Upper lobe of left lung (tissue), 6 donors: Measurements from ENCODE around the gene APOBEC3B. TPM values are rescaled to one million over a fixed set of nuclear protein-coding genes. Genes with fewer than 3 reads are reported as not detected.
A peak's percentile ranks its signal among the peaks of the same experiment; 100 is the strongest.
"Not testable (repeated sequence)": the region's sequence is repeated elsewhere in the genome, so short reads cannot be mapped to it uniquely, and the experiment has no call there.

Experiments used
- ATAC-seq, 2 donors: fragments of 200-7000 bp; cut with Tn5 transposase; one replicate each; pipeline ENCODE4 v1.9.1; 2022; ENCODE audit warnings: mild to moderate bottlenecking in 2 of 2, moderate library complexity in 2 of 2; ENCODE audit not compliant: low FRiP score in 2 of 2
- DNase-seq, 2 donors: peaks; one replicate each; pipeline ENCODE4 v3.0.0-alpha.2; 2019 to 2020
- H3K27ac ChIP-seq, 4 donors: fragments of 200-600 bp; sonication (generic); one replicate each; pipeline ENCODE4 v1.5.1; 2016 to 2019
- H3K27me3 ChIP-seq, 4 donors: fragments of 200-600 bp; sonication (generic); one replicate each; pipeline ENCODE4 v1.5.1; 2017 to 2019
- H3K36me3 ChIP-seq, 4 donors: fragments of 200-600 bp; sonication (generic); one replicate each; pipeline ENCODE4 v1.5.1; 2016 to 2019
- H3K4me1 ChIP-seq, 4 donors: fragments of 200-600 bp; sonication (generic); one replicate each; pipeline ENCODE4 v1.5.1; 2018 to 2019
- H3K4me3 ChIP-seq, 4 donors: fragments of 200-600 bp; sonication (generic); one replicate each; pipeline ENCODE4 v1.5.1; 2017 to 2019; ENCODE audit warnings: mild to moderate bottlenecking in 2 of 4, moderate library complexity in 1 of 4
- H3K9me3 ChIP-seq, 4 donors: fragments of 200-600 bp; sonication (generic); one replicate each; pipeline ENCODE4 v1.5.1; 2018 to 2019
- EP300 ChIP-seq, 4 donors: sonication (generic); formaldehyde crosslinking; IDR thresholded peaks; one replicate each; pipeline ENCODE4 v1.5.1; 2017; ENCODE audit warnings: antibody characterized with exemption in 4 of 4, control low read depth in 2 of 4
- POLR2A ChIP-seq, 4 donors: fragments of 450-650 bp; IDR thresholded peaks; one replicate each; pipeline ENCODE4 v1.5.1; 2016 to 2017; ENCODE audit warnings: antibody characterized with exemption in 4 of 4, mild to moderate bottlenecking in 2 of 4
- POLR2AphosphoS5 ChIP-seq, 2 donors: sonication (generic); formaldehyde crosslinking; IDR thresholded peaks; one replicate each; pipeline ENCODE4 v1.5.1; 2017; ENCODE audit warnings: antibody characterized with exemption in 2 of 2
- WGBS, 2 donors: methylation state at CpG; one replicate each; pipeline ENCODE4 v1.1.5; 2017 to 2018; 5-methylcytosine and 5-hydroxymethylcytosine counted together
- total RNA-seq, 6 donors: library from RNA; depleted of rRNA in 4 of 6; stranded (reverse); fragments of >200 nt in 4 of 6; gene quantifications; one replicate each; pipeline versions ENCODE4 v1.1.0 to v1.2.1, GENCODE V29; 2016 to 2021
- TF ChIP-seq, protein P1 (sequence below), 6 experiments: fragments of 450-650 bp in 4 of 6; fragments of 200-600 bp in 2 of 6; sonication (generic) in 2 of 6; IDR thresholded peaks; one replicate each; pipeline ENCODE4 v1.5.1; 2016 to 2019; ENCODE audit warnings: antibody characterized with exemption in 6 of 6
- donor health status: DM: no; HTN: no; CAD: no; lungs with moderate emphysema.
- donor health status: DM: no; HTN: yes; CAD: no; lungs with severe emphysema.

APOBEC3B gene
- total RNA-seq, 6 donors from 2014 or later: 0.89 to 5.8 (median 1.5) TPM; not detected in 2

DNA sequence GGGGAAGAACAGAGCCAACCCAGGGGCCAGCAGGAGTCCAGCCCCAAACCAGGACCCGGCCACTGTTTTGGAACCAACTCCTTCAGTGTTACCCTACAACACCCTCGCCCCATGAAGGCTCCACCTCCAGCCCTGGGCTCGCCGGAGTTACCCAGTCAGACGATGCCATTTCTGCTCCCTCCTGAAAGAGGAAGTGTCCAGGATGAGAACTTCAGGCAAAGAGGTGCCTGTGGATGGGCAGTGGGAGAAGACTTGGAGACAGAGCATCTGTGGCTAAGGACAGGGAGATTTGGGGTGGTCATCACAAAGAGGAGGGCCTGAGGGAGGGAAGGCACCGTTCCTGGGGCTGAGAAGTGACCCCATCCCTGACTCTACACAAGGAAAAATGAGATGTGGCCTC is 14.0 kb downstream of the APOBEC3B start:
- ATAC-seq: no peak
- TF ChIP-seq, protein P1, sequence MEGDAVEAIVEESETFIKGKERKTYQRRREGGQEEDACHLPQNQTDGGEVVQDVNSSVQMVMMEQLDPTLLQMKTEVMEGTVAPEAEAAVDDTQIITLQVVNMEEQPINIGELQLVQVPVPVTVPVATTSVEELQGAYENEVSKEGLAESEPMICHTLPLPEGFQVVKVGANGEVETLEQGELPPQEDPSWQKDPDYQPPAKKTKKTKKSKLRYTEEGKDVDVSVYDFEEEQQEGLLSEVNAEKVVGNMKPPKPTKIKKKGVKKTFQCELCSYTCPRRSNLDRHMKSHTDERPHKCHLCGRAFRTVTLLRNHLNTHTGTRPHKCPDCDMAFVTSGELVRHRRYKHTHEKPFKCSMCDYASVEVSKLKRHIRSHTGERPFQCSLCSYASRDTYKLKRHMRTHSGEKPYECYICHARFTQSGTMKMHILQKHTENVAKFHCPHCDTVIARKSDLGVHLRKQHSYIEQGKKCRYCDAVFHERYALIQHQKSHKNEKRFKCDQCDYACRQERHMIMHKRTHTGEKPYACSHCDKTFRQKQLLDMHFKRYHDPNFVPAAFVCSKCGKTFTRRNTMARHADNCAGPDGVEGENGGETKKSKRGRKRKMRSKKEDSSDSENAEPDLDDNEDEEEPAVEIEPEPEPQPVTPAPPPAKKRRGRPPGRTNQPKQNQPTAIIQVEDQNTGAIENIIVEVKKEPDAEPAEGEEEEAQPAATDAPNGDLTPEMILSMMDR (IDR thresholded peaks at IDR 0.05): no peak
- TF ChIP-seq POLR2A (IDR thresholded peaks at IDR 0.05) (no peak), POLR2AphosphoS5 (IDR thresholded peaks at IDR 0.05) (no peak), EP300 (IDR thresholded peaks at IDR 0.05) (no peak)
- no peaks in the 10 kb centered on the region for H3K27me3 ChIP-seq
- no peaks in the 10 kb centered on the region for H3K9me3 ChIP-seq
- no peaks in the 10 kb centered on the region for H3K36me3 ChIP-seq
- H3K4me1 ChIP-seq: no peaks in the 10 kb centered on the region
- 64 to 80% methylated on average over 5 to 6 of the region's 6 CpGs for WGBS, 2 donors
- no peak for DNase-seq
- no peak overlapping the region for H3K27ac ChIP-seq
- no peak overlapping the region for H3K4me3 ChIP-seq

DNA sequence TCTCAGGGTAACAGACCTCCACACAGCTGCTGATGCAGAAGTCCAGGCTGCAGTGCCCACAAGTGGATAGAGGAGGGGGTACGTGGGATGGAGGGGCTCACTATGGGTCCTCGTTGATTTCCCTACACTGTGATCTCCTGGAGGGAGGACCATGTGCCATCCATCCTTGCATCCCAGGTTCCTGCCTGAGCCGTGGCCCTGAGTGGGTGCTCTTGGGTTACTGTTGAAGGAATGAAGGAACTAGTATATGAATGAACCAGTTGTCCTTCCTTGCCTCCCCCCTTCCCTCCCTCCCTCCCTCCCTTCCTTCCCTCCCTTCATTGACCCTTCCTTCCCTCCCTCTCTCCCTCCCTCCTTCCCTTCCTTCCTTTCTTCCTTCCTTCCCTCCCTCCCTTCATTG is 15.4 kb downstream of the APOBEC3B start:
- Histone ChIP-seq H3K4me1 (no peaks in the 10 kb centered on the region), H3K36me3 (no peaks in the 10 kb centered on the region), H3K27me3 (no peaks in the 10 kb centered on the region), H3K4me3 (no peak overlapping the region), H3K27ac (no peak overlapping the region), H3K9me3 (no peaks in the 10 kb centered on the region)
- 79 to 83% methylated on average over 3 of the region's 3 CpGs for WGBS, 2 donors
- ATAC-seq: peak in 1 of 2 donors; percentile 12
- TF ChIP-seq EP300 (IDR thresholded peaks at IDR 0.05): no peak
- TF ChIP-seq POLR2A (IDR thresholded peaks at IDR 0.05): no peak
- no peak for TF ChIP-seq POLR2AphosphoS5 (IDR thresholded peaks at IDR 0.05)
- DNase-seq: no peak

DNA sequence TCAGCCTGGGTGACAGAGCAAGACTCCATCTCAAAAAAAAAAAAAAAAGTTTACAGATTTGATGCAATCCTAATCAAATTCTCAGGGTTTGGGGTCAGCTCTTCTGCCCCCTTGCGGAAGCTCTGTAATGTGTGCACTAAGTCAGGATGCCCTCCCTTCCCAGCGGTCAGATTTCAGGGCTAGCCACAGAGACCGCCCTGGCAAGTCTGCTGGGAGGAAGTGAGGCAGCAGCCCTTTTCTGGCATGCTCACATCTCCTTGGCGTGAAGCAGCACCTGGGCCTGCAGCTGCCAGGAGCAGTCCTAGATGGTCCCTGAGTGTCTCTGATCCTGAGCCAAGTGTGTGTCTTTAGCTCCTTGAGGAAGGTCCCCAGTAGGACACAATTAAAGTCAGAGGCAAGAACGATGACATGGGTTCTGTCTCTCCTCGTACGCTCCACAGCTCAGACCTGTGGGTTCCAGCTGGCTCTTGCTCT is 21.1 kb downstream of the APOBEC3B start:
- Histone ChIP-seq H3K9me3 (no peaks in the 10 kb centered on the region), H3K4me1 (peaks cover 0 to 8% (median 6%) of the 10 kb centered on the region in 4 donors), H3K4me3 (no peak overlapping the region), H3K27ac (peak overlapping the region in 1 of 4 donors; percentile 16), H3K27me3 (no peaks in the 10 kb centered on the region), H3K36me3 (no peaks in the 10 kb centered on the region)
- DNase-seq (peak in 1 of 2 donors; percentile 87), ATAC-seq (peak; percentile 89 to 96)
- WGBS, 2 donors: 18 to 23% methylated on average over 5 to 7 of the region's 7 CpGs
- TF ChIP-seq, protein P1 (IDR thresholded peaks at IDR 0.05): peak; percentile 63 to 78 (median 72)
- TF ChIP-seq EP300 (IDR thresholded peaks at IDR 0.05): no peak

DNA sequence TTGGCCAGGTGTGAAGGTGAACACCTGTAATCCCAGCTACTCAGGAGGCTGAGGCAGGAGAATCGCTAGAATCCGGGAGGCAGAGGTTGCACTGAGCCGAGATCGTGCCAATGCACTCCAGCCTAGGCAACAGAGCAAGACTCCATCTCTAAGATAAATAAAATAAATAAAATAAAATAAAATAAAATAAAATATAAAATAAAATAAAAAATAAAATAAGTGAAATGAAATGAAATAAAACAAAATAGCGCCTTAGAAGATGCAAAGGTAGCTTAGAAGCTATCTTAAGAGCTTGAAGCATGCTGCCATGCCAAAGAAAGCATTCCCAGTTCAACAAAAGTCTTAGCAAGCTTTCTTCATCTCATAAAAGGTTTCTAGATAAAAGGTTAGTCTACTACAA is 25.0 kb downstream of the APOBEC3B start:
- WGBS, 2 donors: 95 to 98% methylated on average over 5 of the region's 5 CpGs
- Histone ChIP-seq H3K4me3 (no peak overlapping the region), H3K27ac (no peak overlapping the region), H3K27me3 (no peaks in the 10 kb centered on the region), H3K4me1 (peaks cover 0 to 8% (median 6%) of the 10 kb centered on the region in 4 donors), H3K36me3 (no peaks in the 10 kb centered on the region), H3K9me3 (no peaks in the 10 kb centered on the region)
- DNase-seq: no peak
- no peak for ATAC-seq
- TF ChIP-seq, protein P1 (IDR thresholded peaks at IDR 0.05): no peak
- TF ChIP-seq EP300 (IDR thresholded peaks at IDR 0.05) (no peak), POLR2A (IDR thresholded peaks at IDR 0.05) (no peak), POLR2AphosphoS5 (IDR thresholded peaks at IDR 0.05) (no peak)

DNA sequence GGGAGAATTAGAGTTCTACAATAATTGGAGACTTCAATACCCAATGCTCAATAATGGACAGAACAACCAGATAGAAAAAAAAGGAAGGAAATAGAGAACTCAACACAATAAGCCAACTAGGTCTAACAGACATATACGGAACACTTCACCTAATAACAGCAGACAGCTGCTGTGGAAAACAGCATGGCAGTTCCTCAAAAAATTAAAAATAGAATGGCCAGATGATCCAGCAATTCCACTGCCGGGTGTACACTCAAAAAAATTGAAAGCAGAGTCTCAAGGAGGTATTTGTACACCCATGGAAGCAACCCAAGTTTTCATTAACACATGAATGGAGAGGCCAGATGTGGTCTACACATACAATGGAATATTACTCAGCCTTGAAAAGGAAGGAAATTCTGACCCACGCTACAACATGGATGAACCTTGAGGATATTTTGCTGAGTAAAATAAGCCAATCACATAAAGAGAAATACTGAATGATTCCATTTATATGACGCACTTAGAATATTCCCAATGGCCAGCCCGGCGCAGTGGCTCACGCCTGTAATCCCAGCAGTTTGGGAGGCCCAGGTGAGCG is 26.2 kb downstream of the APOBEC3B start:
- H3K4me3 ChIP-seq, H3K4me1 ChIP-seq, ATAC-seq, H3K27me3 ChIP-seq, H3K9me3 ChIP-seq, H3K27ac ChIP-seq, H3K36me3 ChIP-seq: not testable (repeated sequence)
- 78 to 81% methylated on average over 8 of the region's 8 CpGs for WGBS, 2 donors
- peak in 1 of 2 donors; percentile 15 for DNase-seq

DNA sequence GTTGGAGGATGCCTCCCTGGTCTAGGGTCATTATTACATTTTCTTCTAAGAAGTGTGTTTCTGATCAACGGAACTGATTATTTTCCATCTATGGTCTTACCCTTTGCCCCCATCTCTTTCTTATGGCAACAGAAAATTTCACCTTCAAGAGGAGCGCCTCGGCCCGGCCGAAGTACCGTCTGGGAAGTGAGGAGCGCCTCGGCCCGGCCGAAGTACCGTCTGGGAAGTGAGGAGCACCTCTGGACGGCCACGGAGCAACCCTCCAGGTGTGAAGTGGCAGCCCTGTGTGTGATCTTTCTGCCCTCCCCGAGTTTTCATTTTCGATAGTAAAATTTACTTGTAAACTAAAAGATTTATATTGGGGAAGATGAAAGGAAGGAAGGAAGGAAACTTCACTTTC is 28.8 kb downstream of the APOBEC3B start:
- DNase-seq: peak in 1 of 2 donors; percentile 71
- Histone ChIP-seq H3K27ac (no peak overlapping the region), H3K4me3 (no peak overlapping the region), H3K36me3 (no peaks in the 10 kb centered on the region), H3K4me1 (peaks cover 12 to 25% (median 16%) of the 10 kb centered on the region in 4 donors), H3K27me3 (no peaks in the 10 kb centered on the region), H3K9me3 (no peaks in the 10 kb centered on the region)
- TF ChIP-seq POLR2AphosphoS5 (IDR thresholded peaks at IDR 0.05) (no peak), POLR2A (IDR thresholded peaks at IDR 0.05) (no peak), EP300 (IDR thresholded peaks at IDR 0.05) (no peak)
- TF ChIP-seq, protein P1 (IDR thresholded peaks at IDR 0.05): no peak
- ATAC-seq: no peak
- WGBS, 2 donors: 72 to 82% methylated on average over 15 of the region's 15 CpGs
